Measurements from ENCODE around the gene SMAD2. TPM values are rescaled to one million over a fixed set of nuclear protein-coding genes. Genes with fewer than 3 reads are reported as not detected.
A peak's percentile ranks its signal among the peaks of the same experiment; 100 is the strongest.

Gene SMAD2
- total and polyA plus RNA-seq, 2 donors: 37.0 to 132 TPM

GRCh38 chr18:47928466-47928865, 2.0 kb downstream of the SMAD2 start:
- no peaks in the 10 kb centered on the region for H3K27me3 ChIP-seq (ENCODE audit: control insufficient read depth in 2 of 2, insufficient read depth in 1 of 2, low read length in 1 of 2)
- H3K9me3 ChIP-seq (ENCODE audit: control insufficient read depth in 2 of 2, insufficient read depth in 1 of 2, low read length in 1 of 2): no peaks in the 10 kb centered on the region
- peak overlapping the region in 1 of 2 donors; percentile 38 for H3K27ac ChIP-seq (ENCODE audit: low read depth in 1 of 2, low read length in 1 of 2)
- H3K36me3 ChIP-seq (ENCODE audit: control insufficient read depth in 2 of 2, insufficient read depth in 2 of 2, low read length in 1 of 2): no peaks in the 10 kb centered on the region
- H3K4me1 ChIP-seq (ENCODE audit: control insufficient read depth in 2 of 2, insufficient read depth in 2 of 2, low read length in 2 of 2): peaks cover 35 to 44% of the 10 kb centered on the region in 2 donors
- no peak for DNase-seq (ENCODE audit: low read depth in 6 of 9, low spot score in 9 of 9)
- peak overlapping the region in 1 of 2 donors; percentile 23 for H3K4me3 ChIP-seq (ENCODE audit: low read length in 2 of 2)
- WGBS: 48% methylated on average over 3 of the region's 3 CpGs

GRCh38 chr18:47926101-47926850, 4.2 kb downstream of the SMAD2 start:
- Histone ChIP-seq H3K36me3 (ENCODE audit: control insufficient read depth in 2 of 2, insufficient read depth in 2 of 2, low read length in 1 of 2) (no peaks in the 10 kb centered on the region), H3K4me3 (ENCODE audit: low read length in 2 of 2) (no peak overlapping the region), H3K9me3 (ENCODE audit: control insufficient read depth in 2 of 2, insufficient read depth in 1 of 2, low read length in 1 of 2) (no peaks in the 10 kb centered on the region), H3K4me1 (ENCODE audit: control insufficient read depth in 2 of 2, insufficient read depth in 2 of 2, low read length in 2 of 2) (peaks cover 20 to 31% of the 10 kb centered on the region in 2 donors), H3K27ac (ENCODE audit: low read depth in 1 of 2, low read length in 1 of 2) (peak overlapping the region in 1 of 2 donors; percentile 4), H3K27me3 (ENCODE audit: control insufficient read depth in 2 of 2, insufficient read depth in 1 of 2, low read length in 1 of 2) (no peaks in the 10 kb centered on the region)
- WGBS: 92% methylated on average over 2 of the region's 2 CpGs
- DNase-seq (ENCODE audit: low read depth in 6 of 9, low spot score in 9 of 9): no peak

GRCh38 chr18:47919916-47920315, 10.5 kb downstream of the SMAD2 start:
- Histone ChIP-seq H3K27ac (ENCODE audit: low read depth in 1 of 2, low read length in 1 of 2) (no peak overlapping the region), H3K9me3 (ENCODE audit: control insufficient read depth in 2 of 2, insufficient read depth in 1 of 2, low read length in 1 of 2) (no peaks in the 10 kb centered on the region), H3K27me3 (ENCODE audit: control insufficient read depth in 2 of 2, insufficient read depth in 1 of 2, low read length in 1 of 2) (no peaks in the 10 kb centered on the region), H3K4me3 (ENCODE audit: low read length in 2 of 2) (no peak overlapping the region), H3K36me3 (ENCODE audit: control insufficient read depth in 2 of 2, insufficient read depth in 2 of 2, low read length in 1 of 2) (peaks cover 0 to 5% of the 10 kb centered on the region in 2 donors), H3K4me1 (ENCODE audit: control insufficient read depth in 2 of 2, insufficient read depth in 2 of 2, low read length in 2 of 2) (peaks cover 20 to 26% of the 10 kb centered on the region in 2 donors)
- WGBS: 98% methylated on average over 6 of the region's 6 CpGs
- DNase-seq (ENCODE audit: low read depth in 6 of 9, low spot score in 9 of 9): no peak

GRCh38 chr18:47917923-47918610, 12.4 kb downstream of the SMAD2 start:
- H3K4me3 ChIP-seq (ENCODE audit: low read length in 2 of 2): no peak overlapping the region
- no peaks in the 10 kb centered on the region for H3K9me3 ChIP-seq (ENCODE audit: control insufficient read depth in 2 of 2, insufficient read depth in 1 of 2, low read length in 1 of 2)
- DNase-seq (ENCODE audit: low read depth in 6 of 9, low spot score in 9 of 9): no peak
- H3K4me1 ChIP-seq (ENCODE audit: control insufficient read depth in 2 of 2, insufficient read depth in 2 of 2, low read length in 2 of 2): peaks cover 8 to 12% of the 10 kb centered on the region in 2 donors
- H3K36me3 ChIP-seq (ENCODE audit: control insufficient read depth in 2 of 2, insufficient read depth in 2 of 2, low read length in 1 of 2): peaks cover 0 to 5% of the 10 kb centered on the region in 2 donors
- WGBS: 86% methylated on average over 8 of the region's 8 CpGs
- no peaks in the 10 kb centered on the region for H3K27me3 ChIP-seq (ENCODE audit: control insufficient read depth in 2 of 2, insufficient read depth in 1 of 2, low read length in 1 of 2)
- no peak overlapping the region for H3K27ac ChIP-seq (ENCODE audit: low read depth in 1 of 2, low read length in 1 of 2)

GRCh38 chr18:47915930-47916329, 14.5 kb downstream of the SMAD2 start:
- Histone ChIP-seq H3K27ac (ENCODE audit: low read depth in 1 of 2, low read length in 1 of 2) (no peak overlapping the region), H3K4me1 (ENCODE audit: control insufficient read depth in 2 of 2, insufficient read depth in 2 of 2, low read length in 2 of 2) (peaks cover 21 to 24% of the 10 kb centered on the region in 2 donors), H3K9me3 (ENCODE audit: control insufficient read depth in 2 of 2, insufficient read depth in 1 of 2, low read length in 1 of 2) (no peaks in the 10 kb centered on the region), H3K36me3 (ENCODE audit: control insufficient read depth in 2 of 2, insufficient read depth in 2 of 2, low read length in 1 of 2) (peaks cover 0 to 5% of the 10 kb centered on the region in 2 donors), H3K4me3 (ENCODE audit: low read length in 2 of 2) (no peak overlapping the region), H3K27me3 (ENCODE audit: control insufficient read depth in 2 of 2, insufficient read depth in 1 of 2, low read length in 1 of 2) (no peaks in the 10 kb centered on the region)
- DNase-seq (ENCODE audit: low read depth in 6 of 9, low spot score in 9 of 9): no peak
- WGBS: 96% methylated on average over 3 of the region's 3 CpGs

- Histone ChIP-seq H3K36me3 (ENCODE audit: control insufficient read depth in 2 of 2, insufficient read depth in 2 of 2, low read length in 1 of 2) (peaks cover 0 to 7% of the 10 kb centered on the region in 2 donors), H3K9me3 (ENCODE audit: control insufficient read depth in 2 of 2, insufficient read depth in 1 of 2, low read length in 1 of 2) (no peaks in the 10 kb centered on the region), H3K4me1 (ENCODE audit: control insufficient read depth in 2 of 2, insufficient read depth in 2 of 2, low read length in 2 of 2) (peaks cover 21 to 24% of the 10 kb centered on the region in 2 donors), H3K27ac (ENCODE audit: low read depth in 1 of 2, low read length in 1 of 2) (no peak overlapping the region), H3K4me3 (ENCODE audit: low read length in 2 of 2) (no peak overlapping the region), H3K27me3 (ENCODE audit: control insufficient read depth in 2 of 2, insufficient read depth in 1 of 2, low read length in 1 of 2) (no peaks in the 10 kb centered on the region)
- no peak for DNase-seq (ENCODE audit: low read depth in 6 of 9, low spot score in 9 of 9)
Observed at GRCh38 chr18:47915229-47915628, 15.2 kb downstream of the SMAD2 start.

- no peak for DNase-seq (ENCODE audit: low read depth in 6 of 9, low spot score in 9 of 9)
- Histone ChIP-seq H3K9me3 (ENCODE audit: control insufficient read depth in 2 of 2, insufficient read depth in 1 of 2, low read length in 1 of 2) (no peaks in the 10 kb centered on the region), H3K4me1 (ENCODE audit: control insufficient read depth in 2 of 2, insufficient read depth in 2 of 2, low read length in 2 of 2) (peaks cover 19 to 26% of the 10 kb centered on the region in 2 donors), H3K36me3 (ENCODE audit: control insufficient read depth in 2 of 2, insufficient read depth in 2 of 2, low read length in 1 of 2) (peaks cover 0 to 2% of the 10 kb centered on the region in 2 donors), H3K4me3 (ENCODE audit: low read length in 2 of 2) (no peak overlapping the region), H3K27me3 (ENCODE audit: control insufficient read depth in 2 of 2, insufficient read depth in 1 of 2, low read length in 1 of 2) (no peaks in the 10 kb centered on the region), H3K27ac (ENCODE audit: low read depth in 1 of 2, low read length in 1 of 2) (peak overlapping the region in 1 of 2 donors; percentile 80)
- WGBS: 96% methylated on average over 11 of the region's 11 CpGs
Observed at GRCh38 chr18:47912794-47913585, 17.5 kb downstream of the SMAD2 start.

GRCh38 chr18:47912343-47912742, 18.1 kb downstream of the SMAD2 start:
- peaks cover 0 to 2% of the 10 kb centered on the region in 2 donors for H3K36me3 ChIP-seq (ENCODE audit: control insufficient read depth in 2 of 2, insufficient read depth in 2 of 2, low read length in 1 of 2)
- peaks cover 19 to 32% of the 10 kb centered on the region in 2 donors for H3K4me1 ChIP-seq (ENCODE audit: control insufficient read depth in 2 of 2, insufficient read depth in 2 of 2, low read length in 2 of 2)
- H3K27me3 ChIP-seq (ENCODE audit: control insufficient read depth in 2 of 2, insufficient read depth in 1 of 2, low read length in 1 of 2): no peaks in the 10 kb centered on the region
- 94% methylated on average over 1 of the region's 1 CpG for WGBS
- no peak for DNase-seq (ENCODE audit: low read depth in 6 of 9, low spot score in 9 of 9)
- peak overlapping the region; percentile 80 to 85 for H3K27ac ChIP-seq (ENCODE audit: low read depth in 1 of 2, low read length in 1 of 2)
- H3K4me3 ChIP-seq (ENCODE audit: low read length in 2 of 2): no peak overlapping the region
- H3K9me3 ChIP-seq (ENCODE audit: control insufficient read depth in 2 of 2, insufficient read depth in 1 of 2, low read length in 1 of 2): no peaks in the 10 kb centered on the region
